Liver (tissue), 9 donors: ENCODE data around the gene C8G. TPM values are rescaled to one million over a fixed set of nuclear protein-coding genes. Genes with fewer than 3 reads are reported as not detected.

ENCODE experiments used
- DNase-seq: peaks from one replicate; pipeline ENCODE4 v3.0.0-alpha.2; 2017; ENCODE audit warnings: low spot score
- H3K27ac ChIP-seq, 2 donors: one replicate each; pipeline ENCODE4 v1.7.0; 2013; ENCODE audit warnings: inconsistent platforms in 2 of 2, low read length in 2 of 2, control low read depth in 1 of 2, low read depth in 1 of 2, mild to moderate bottlenecking in 1 of 2
- H3K27me3 ChIP-seq, 4 donors: one replicate each; pipeline versions ENCODE4 v1.6.1 to v1.7.0; 2013; ENCODE audit warnings: low read length in 3 of 4, inconsistent platforms in 1 of 4, mild to moderate bottlenecking in 1 of 4, moderate library complexity in 1 of 4; ENCODE audit not compliant: control insufficient read depth in 4 of 4, insufficient read depth in 4 of 4
- H3K36me3 ChIP-seq, 4 donors: one replicate each; pipeline versions ENCODE4 v1.6.1 to v1.7.0; 2013; ENCODE audit warnings: low read length in 3 of 4, mild to moderate bottlenecking in 3 of 4, low read depth in 1 of 4, moderate library complexity in 1 of 4; ENCODE audit not compliant: control insufficient read depth in 4 of 4, insufficient read depth in 3 of 4
- H3K4me1 ChIP-seq, 4 donors: one replicate each; pipeline versions ENCODE4 v1.6.1 to v1.7.0; 2013; ENCODE audit warnings: low read length in 3 of 4, mild to moderate bottlenecking in 3 of 4, moderate library complexity in 1 of 4; ENCODE audit not compliant: control insufficient read depth in 4 of 4, insufficient read depth in 4 of 4
- H3K4me3 ChIP-seq, 3 donors: one replicate each; pipeline versions ENCODE4 v1.6.1 to v1.7.0; 2013; ENCODE audit warnings: low read length in 3 of 3, control low read depth in 1 of 3, low read depth in 1 of 3, mild to moderate bottlenecking in 1 of 3
- H3K9ac ChIP-seq, 2 donors: one replicate each; pipeline ENCODE4 v1.7.0; 2013; ENCODE audit warnings: low read length in 2 of 2, mild to moderate bottlenecking in 2 of 2, moderate library complexity in 2 of 2, control low read depth in 1 of 2, low read depth in 1 of 2
- H3K9me3 ChIP-seq, 4 donors: one replicate each; pipeline versions ENCODE4 v1.6.1 to v1.7.0; 2013; ENCODE audit warnings: low read length in 3 of 4; ENCODE audit not compliant: control insufficient read depth in 4 of 4
- EGR1 ChIP-seq, 2 donors: IDR thresholded peaks; 2 replicates each; pipeline ENCODE4 v1.6.1; 2016 to 2018; ENCODE audit warnings: antibody characterized with exemption in 2 of 2, low read depth in 2 of 2
- FOXA1 ChIP-seq: IDR thresholded peaks from 2 replicates; pipeline ENCODE4 v1.6.1; 2016; ENCODE audit warnings: antibody characterized with exemption
- FOXA2 ChIP-seq: IDR thresholded peaks from 2 replicates; pipeline ENCODE4 v1.6.1; 2016; ENCODE audit warnings: antibody characterized with exemption
- HNF4A ChIP-seq, 2 donors: conservative IDR thresholded peaks; 2 replicates each; pipeline ENCODE4 v1.6.1; 2016; ENCODE audit warnings: antibody characterized with exemption in 2 of 2, mild to moderate bottlenecking in 2 of 2
- HNF4G ChIP-seq: IDR thresholded peaks from 2 replicates; pipeline ENCODE4 v1.6.1; 2016; ENCODE audit warnings: antibody characterized with exemption
- NR2F2 ChIP-seq: IDR thresholded peaks from 2 replicates; pipeline ENCODE4 v1.6.1; 2016; ENCODE audit warnings: antibody characterized with exemption
- RAD21 ChIP-seq, 2 donors: IDR thresholded peaks; 2 replicates each; pipeline ENCODE4 v1.6.1; 2016; ENCODE audit warnings: antibody characterized with exemption in 2 of 2, mild to moderate bottlenecking in 2 of 2
- RXRA ChIP-seq, 2 donors: IDR thresholded peaks; 2 replicates each; pipeline ENCODE4 v1.6.1; 2017 to 2018; ENCODE audit warnings: antibody characterized with exemption in 2 of 2, mild to moderate bottlenecking in 1 of 2
- SP1 ChIP-seq: IDR thresholded peaks from 2 replicates; pipeline ENCODE4 v1.6.1; 2018; ENCODE audit warnings: antibody characterized with exemption, mild to moderate bottlenecking
- WGBS: extraction: QIAGEN DNeasy Blood & Tissue Kit; methylation state at CpG from one replicate; pipeline ENCODE4 v1.1.7; 2013; 5-methylcytosine and 5-hydroxymethylcytosine counted together
- polyA plus RNA-seq, 2 donors: library from polyadenylated mRNA; stranded (reverse) in 1 of 2; unstranded in 1 of 2; fragments of 200-250 nt in 1 of 2; fragments of >200 nt in 1 of 2; fragmentation: Nextera tagmentation in 1 of 2; extraction: Ambion mirVana in 1 of 2; gene quantifications; one replicate each; pipeline versions ENCODE4 v1.2.1 to v1.2.3, GENCODE V29; 2013 to 2015
- total RNA-seq, 2 donors: library from RNA; depleted of rRNA; stranded (reverse); fragments of >200 nt; gene quantifications; one replicate each; pipeline ENCODE4 v1.2.3, GENCODE V29; 2014
- TF ChIP-seq, protein P1 (sequence below): IDR thresholded peaks from 2 replicates; pipeline ENCODE4 v1.6.1; 2016; ENCODE audit warnings: antibody characterized with exemption
- TF ChIP-seq, protein P2 (sequence below): IDR thresholded peaks from 2 replicates; pipeline ENCODE4 v1.6.1; 2016; ENCODE audit warnings: antibody characterized with exemption
- TF ChIP-seq, protein P3 (sequence below): IDR thresholded peaks from 2 replicates; pipeline ENCODE4 v1.6.1; 2016; ENCODE audit warnings: antibody characterized with exemption, mild to moderate bottlenecking
- TF ChIP-seq, protein P4 (sequence below): fragments of 150-350 bp; IDR thresholded peaks from 2 replicates; pipeline ENCODE4 v1.5.1; 2017; ENCODE audit warnings: improper control_type of control experiment, low read depth, low read length; ENCODE audit not compliant: missing input control
- donor health status: healthy.
- donor health status: healthy.
- donor health status: healthy.
- donor health status: healthy.
- donor health status: healthy.

C8G gene
- total and polyA plus RNA-seq, 4 donors, result 25.1 to 1,117 (median 607) TPM

DNA sequence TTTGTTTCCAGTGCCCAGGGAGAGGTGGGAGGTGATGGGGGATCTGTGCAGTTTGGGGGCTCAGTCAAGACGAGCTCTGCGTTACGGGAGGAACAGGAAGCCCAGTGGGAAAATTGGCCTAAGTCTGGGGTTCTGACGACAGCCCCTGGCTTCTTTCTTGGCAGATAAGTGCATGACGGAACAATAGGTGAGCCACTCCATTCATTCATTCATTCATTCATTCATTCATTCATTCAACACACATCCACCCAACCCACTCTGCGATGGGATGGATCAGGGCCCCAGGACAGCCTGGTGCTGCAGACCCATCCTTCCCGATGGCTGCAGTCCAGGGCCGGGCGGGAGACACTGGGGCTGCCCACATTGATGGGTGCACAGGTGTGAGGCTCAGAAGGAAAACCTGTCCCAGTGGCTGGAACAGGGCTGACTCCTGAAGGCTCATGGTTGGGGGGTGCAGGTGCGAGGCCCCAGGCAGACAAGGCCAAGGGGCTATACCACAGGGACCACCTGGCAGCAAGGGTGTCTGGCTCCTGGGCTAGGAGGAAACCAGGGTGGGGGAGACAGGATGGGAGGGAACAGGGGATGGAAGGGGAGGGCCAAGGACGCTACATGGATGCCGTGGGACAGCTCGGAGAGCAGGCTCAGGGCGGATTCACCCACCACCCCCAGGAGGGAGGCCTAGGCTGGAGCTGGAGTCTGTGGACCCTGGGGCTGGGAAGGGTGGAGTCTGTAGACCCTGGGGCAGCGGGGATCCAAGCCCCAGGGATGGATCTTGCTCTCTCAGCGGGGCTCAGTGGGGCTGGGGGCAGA, 35.8 kb downstream of the C8G start:
- Histone ChIP-seq H3K9me3 (no peaks in the 10 kb centered on the region), H3K9ac (no peak overlapping the region), H3K27me3 (peaks cover 0 to 6% (median under 1%) of the 10 kb centered on the region in 4 donors), H3K36me3 (no peaks in the 10 kb centered on the region), H3K4me3 (no peak overlapping the region), H3K27ac (no peak overlapping the region), H3K4me1 (peaks cover 0 to 9% (median 5%) of the 10 kb centered on the region in 4 donors)
- DNase-seq, result no peak
- 91% methylated on average over 16 of the region's 16 CpGs for WGBS
- TF ChIP-seq, protein P1, sequence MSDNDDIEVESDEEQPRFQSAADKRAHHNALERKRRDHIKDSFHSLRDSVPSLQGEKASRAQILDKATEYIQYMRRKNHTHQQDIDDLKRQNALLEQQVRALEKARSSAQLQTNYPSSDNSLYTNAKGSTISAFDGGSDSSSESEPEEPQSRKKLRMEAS, result no peak
- TF ChIP-seq FOXA1 (no peak), RXRA (IDR thresholded peaks at IDR 0.05) (no peak)
- TF ChIP-seq, protein P2, sequence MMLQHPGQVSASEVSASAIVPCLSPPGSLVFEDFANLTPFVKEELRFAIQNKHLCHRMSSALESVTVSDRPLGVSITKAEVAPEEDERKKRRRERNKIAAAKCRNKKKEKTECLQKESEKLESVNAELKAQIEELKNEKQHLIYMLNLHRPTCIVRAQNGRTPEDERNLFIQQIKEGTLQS, result no peak
- TF ChIP-seq, protein P3, sequence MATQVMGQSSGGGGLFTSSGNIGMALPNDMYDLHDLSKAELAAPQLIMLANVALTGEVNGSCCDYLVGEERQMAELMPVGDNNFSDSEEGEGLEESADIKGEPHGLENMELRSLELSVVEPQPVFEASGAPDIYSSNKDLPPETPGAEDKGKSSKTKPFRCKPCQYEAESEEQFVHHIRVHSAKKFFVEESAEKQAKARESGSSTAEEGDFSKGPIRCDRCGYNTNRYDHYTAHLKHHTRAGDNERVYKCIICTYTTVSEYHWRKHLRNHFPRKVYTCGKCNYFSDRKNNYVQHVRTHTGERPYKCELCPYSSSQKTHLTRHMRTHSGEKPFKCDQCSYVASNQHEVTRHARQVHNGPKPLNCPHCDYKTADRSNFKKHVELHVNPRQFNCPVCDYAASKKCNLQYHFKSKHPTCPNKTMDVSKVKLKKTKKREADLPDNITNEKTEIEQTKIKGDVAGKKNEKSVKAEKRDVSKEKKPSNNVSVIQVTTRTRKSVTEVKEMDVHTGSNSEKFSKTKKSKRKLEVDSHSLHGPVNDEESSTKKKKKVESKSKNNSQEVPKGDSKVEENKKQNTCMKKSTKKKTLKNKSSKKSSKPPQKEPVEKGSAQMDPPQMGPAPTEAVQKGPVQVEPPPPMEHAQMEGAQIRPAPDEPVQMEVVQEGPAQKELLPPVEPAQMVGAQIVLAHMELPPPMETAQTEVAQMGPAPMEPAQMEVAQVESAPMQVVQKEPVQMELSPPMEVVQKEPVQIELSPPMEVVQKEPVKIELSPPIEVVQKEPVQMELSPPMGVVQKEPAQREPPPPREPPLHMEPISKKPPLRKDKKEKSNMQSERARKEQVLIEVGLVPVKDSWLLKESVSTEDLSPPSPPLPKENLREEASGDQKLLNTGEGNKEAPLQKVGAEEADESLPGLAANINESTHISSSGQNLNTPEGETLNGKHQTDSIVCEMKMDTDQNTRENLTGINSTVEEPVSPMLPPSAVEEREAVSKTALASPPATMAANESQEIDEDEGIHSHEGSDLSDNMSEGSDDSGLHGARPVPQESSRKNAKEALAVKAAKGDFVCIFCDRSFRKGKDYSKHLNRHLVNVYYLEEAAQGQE, result no peak

DNA sequence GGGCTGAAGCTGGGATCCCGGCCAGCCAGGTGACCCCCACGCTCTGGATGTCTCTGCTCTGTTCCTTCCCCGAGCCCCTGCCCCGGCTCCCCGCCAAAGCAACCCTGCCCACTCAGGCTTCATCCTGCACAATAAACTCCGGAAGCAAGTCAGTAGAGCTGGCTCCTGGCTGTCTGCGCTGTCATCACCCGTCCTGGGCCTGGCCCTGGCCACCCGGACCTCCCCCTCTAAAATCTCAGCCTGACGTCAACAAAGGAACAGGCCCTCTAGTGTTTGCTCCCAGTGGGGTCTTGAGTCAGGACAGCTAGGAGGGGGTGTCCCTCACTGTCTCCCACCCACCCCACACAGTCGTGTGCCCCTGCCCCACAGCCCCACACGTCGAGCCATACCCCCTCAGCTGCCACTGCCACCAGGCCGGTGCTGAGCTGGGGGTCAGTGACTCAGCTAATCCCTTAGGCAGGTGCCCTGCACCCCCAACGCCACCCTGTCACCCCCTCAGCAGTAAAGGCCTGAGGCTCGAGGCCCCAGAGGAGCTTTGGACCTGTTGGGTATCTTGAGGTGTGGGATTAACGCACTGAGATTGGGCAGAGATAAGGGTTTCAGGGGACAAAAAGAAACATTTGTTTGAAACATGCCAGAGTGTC, 36.7 kb downstream of the C8G start:
- no peaks in the 10 kb centered on the region for H3K36me3 ChIP-seq
- H3K27me3 ChIP-seq, result peaks cover 0 to 6% (median under 1%) of the 10 kb centered on the region in 4 donors
- no peak for DNase-seq
- no peak overlapping the region for H3K4me3 ChIP-seq
- H3K4me1 ChIP-seq, result peaks cover 0 to 9% (median 5%) of the 10 kb centered on the region in 4 donors
- WGBS, result 75% methylated on average over 17 of the region's 17 CpGs
- no peak overlapping the region for H3K27ac ChIP-seq
- H3K9ac ChIP-seq, result no peak overlapping the region
- TF ChIP-seq SP1 (no peak), FOXA1 (no peak), FOXA2 (no peak), NR2F2 (no peak), EGR1 (IDR thresholded peaks at IDR 0.05; ENCODE audit: low read depth in 2 of 2) (no peak), HNF4A (conservative IDR thresholded peaks at IDR 0.05) (no peak), RXRA (IDR thresholded peaks at IDR 0.05) (no peak), RAD21 (IDR thresholded peaks at IDR 0.05) (no peak), HNF4G (no peak)
- TF ChIP-seq, protein P2, result no peak
- TF ChIP-seq, protein P1, result no peak
- TF ChIP-seq, protein P3, result no peak
- TF ChIP-seq, protein P4, sequence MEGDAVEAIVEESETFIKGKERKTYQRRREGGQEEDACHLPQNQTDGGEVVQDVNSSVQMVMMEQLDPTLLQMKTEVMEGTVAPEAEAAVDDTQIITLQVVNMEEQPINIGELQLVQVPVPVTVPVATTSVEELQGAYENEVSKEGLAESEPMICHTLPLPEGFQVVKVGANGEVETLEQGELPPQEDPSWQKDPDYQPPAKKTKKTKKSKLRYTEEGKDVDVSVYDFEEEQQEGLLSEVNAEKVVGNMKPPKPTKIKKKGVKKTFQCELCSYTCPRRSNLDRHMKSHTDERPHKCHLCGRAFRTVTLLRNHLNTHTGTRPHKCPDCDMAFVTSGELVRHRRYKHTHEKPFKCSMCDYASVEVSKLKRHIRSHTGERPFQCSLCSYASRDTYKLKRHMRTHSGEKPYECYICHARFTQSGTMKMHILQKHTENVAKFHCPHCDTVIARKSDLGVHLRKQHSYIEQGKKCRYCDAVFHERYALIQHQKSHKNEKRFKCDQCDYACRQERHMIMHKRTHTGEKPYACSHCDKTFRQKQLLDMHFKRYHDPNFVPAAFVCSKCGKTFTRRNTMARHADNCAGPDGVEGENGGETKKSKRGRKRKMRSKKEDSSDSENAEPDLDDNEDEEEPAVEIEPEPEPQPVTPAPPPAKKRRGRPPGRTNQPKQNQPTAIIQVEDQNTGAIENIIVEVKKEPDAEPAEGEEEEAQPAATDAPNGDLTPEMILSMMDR, result no peak
- H3K9me3 ChIP-seq, result no peaks in the 10 kb centered on the region
